ENCODE measurements around the gene TECPR1. TPM values are rescaled to one million over a fixed set of nuclear protein-coding genes. Genes with fewer than 3 reads are reported as not detected.

TECPR1 gene
- total and polyA plus RNA-seq, 2 of the 8 experiments (the other 6 are each of a cell fraction or from before 2014, with no cell fraction given): 1.3 to 11.1 TPM

- no peak overlapping the region for H2BK12ac ChIP-seq (ENCODE audit: low read depth, low read length)
- no peak overlapping the region for H3K4me3 ChIP-seq (ENCODE audit: extremely low read depth in 1 of 4, insufficient read depth in 2 of 4, low read depth in 3 of 4, low read length in 4 of 4)
- H3K23me2 ChIP-seq (ENCODE audit: low read depth, low read length): peaks cover 4% of the 10 kb centered on the region; the same call in 1 of the 2 replicates
- no peaks in the 10 kb centered on the region; the same call in 1 of the 2 replicates for H3K79me1 ChIP-seq (ENCODE audit: low read depth, low read length)
- FAIRE-seq: no peak
- no peak overlapping the region for H2BK20ac ChIP-seq (ENCODE audit: low read length)
- WGBS, 2 experiments (ENCODE audit: extremely low coverage in 1 of 2, insufficient coverage in 1 of 2, insufficient read length in 1 of 2, insufficient replicate concordance in 2 of 2, low coverage in 1 of 2, low lambda C conversion rate in 2 of 2, missing lambda C conversion rate in 1 of 2): 89% methylated on average over 25 of the region's 25 CpGs; no CpG with 5 or more reads in 1 of the 2 experiments
- no peak overlapping the region for H3K9ac ChIP-seq (replicated peaks in 1 of 4; ENCODE audit: extremely low read depth in 1 of 4, low read depth in 3 of 4, low read length in 3 of 4)
- H3K4me1 ChIP-seq (replicated peaks in 1 of 4; ENCODE audit: control insufficient read depth in 3 of 4, insufficient read depth in 4 of 4, low read length in 3 of 4): peaks cover 0 to 5% (median 3%) of the 10 kb centered on the region in 4 experiments; a peak in 3 of 7 replicates
- DNase-seq (ENCODE audit: low read depth in 1 of 2, low spot score in 2 of 2): no peak
- H3K27me3 ChIP-seq (replicated peaks in 1 of 4; ENCODE audit: control insufficient read depth in 3 of 4, extremely low read depth in 1 of 4, insufficient read depth in 3 of 4, low read length in 3 of 4): no peaks in the 10 kb centered on the region
- no peak overlapping the region for H3K23ac ChIP-seq (ENCODE audit: insufficient read length)
- no peaks in the 10 kb centered on the region for H3K36me3 ChIP-seq (ENCODE audit: control insufficient read depth in 2 of 4, insufficient read depth in 4 of 4, low read length in 3 of 4)
- ChIA-PET CTCF (ENCODE audit: partially characterized antibody) (interaction anchor here (0.7 to 1.3 kb wide), 2 partner anchors 18 to 48 kb away, joined by 3 read pairs; no protein-coding TSS in a partner anchor), POLR2A (ENCODE audit: partially characterized antibody) (interaction anchor here (0.6 kb wide), 1 partner anchor 30 kb away, joined by 3 read pairs; no protein-coding TSS in a partner anchor)
- H4K8ac ChIP-seq (ENCODE audit: extremely low read depth, insufficient read depth, low read length): no peak overlapping the region
- H2BK15ac ChIP-seq (ENCODE audit: low read length): no peak overlapping the region
- H2AK5ac ChIP-seq (ENCODE audit: low read depth, low read length): no peak overlapping the region
- no peak overlapping the region for H3K14ac ChIP-seq (ENCODE audit: insufficient read length)
- H4K20me1 ChIP-seq (replicated peaks in 1 of 2; ENCODE audit: control insufficient read depth in 1 of 2, insufficient read depth in 2 of 2, low read length in 2 of 2): peaks cover 0 to 3% of the 10 kb centered on the region in 2 experiments
- no peak for TF ChIP-seq BACH1 (IDR thresholded peaks at IDR 0.05; ENCODE audit: low read length)
- TF ChIP-seq SP2 (IDR thresholded peaks at IDR 0.05; ENCODE audit: low read length): no peak
- TF ChIP-seq KDM4A (IDR thresholded peaks at IDR 0.05; ENCODE audit: low read depth, low read length, severe bottlenecking): no peak
- no peak for TF ChIP-seq JUND (IDR thresholded peaks at IDR 0.05; ENCODE audit: low read length)
- no peaks in the 10 kb centered on the region for H3K9me3 ChIP-seq (ENCODE audit: insufficient read depth in 2 of 2, low read depth in 1 of 2, low read length in 1 of 2)
- H3K27ac ChIP-seq (ENCODE audit: low read depth, low read length): no peak overlapping the region
- H3K79me2 ChIP-seq (ENCODE audit: control insufficient read depth in 1 of 2, insufficient read depth in 2 of 2, low read length in 2 of 2): no peaks in the 10 kb centered on the region
- H4K91ac ChIP-seq (replicated peaks; ENCODE audit: insufficient read length, low read length): no peak overlapping the region
- no peak overlapping the region for H3K18ac ChIP-seq (ENCODE audit: extremely low read depth, low read length)
- no peak overlapping the region for H3K56ac ChIP-seq (replicated peaks; ENCODE audit: insufficient read length, low read depth, low read length)
- no peak overlapping the region for H3K4ac ChIP-seq (replicated peaks; ENCODE audit: insufficient read length, low read depth, low read length)
- no peak overlapping the region for H4K5ac ChIP-seq (ENCODE audit: insufficient read length, low read depth, low read length)
- H2BK120ac ChIP-seq (replicated peaks; ENCODE audit: low read depth, low read length): no peak overlapping the region
- H3K4me2 ChIP-seq (ENCODE audit: insufficient read depth in 1 of 2, low read depth in 2 of 2, low read length in 2 of 2): no peak overlapping the region
- no peak overlapping the region for H2AFZ ChIP-seq (ENCODE audit: low read length)
- no peak overlapping the region for H2BK5ac ChIP-seq (ENCODE audit: low read depth, low read length)
These were observed 37.9 kb downstream of the TECPR1 start for GRCh38 chr7:98213888-98214810.
